A673 (cell line): ENCODE results near the gene ERICH2.

Experiments
- CTCF ChIP-seq: fragments of 300-800, 200-600 bp; sonication (generic); conservative IDR thresholded peaks from 2 replicates; pipeline ENCODE4 v1.5.1; 2017; ENCODE audit warnings: low read depth, mild to moderate bottlenecking, antibody characterized with exemption, low read length, moderate library complexity, mixed read lengths
- EZH2 ChIP-seq: fragments of 200-600 bp; sonication (generic); IDR thresholded peaks from 2 replicates; pipeline ENCODE4 v1.6.1; 2017; ENCODE audit warnings: borderline replicate concordance, low read depth, mild to moderate bottlenecking, mixed read lengths, antibody characterized with exemption, low read length; ENCODE audit not compliant: poor library complexity, severe bottlenecking

GRCh38 chr2:170830166-170830565, 60.0 kb downstream of the ERICH2 start:
- TF ChIP-seq CTCF = no peak
- no peak for TF ChIP-seq EZH2
